CD4-positive, CD25-positive, alpha-beta regulatory T cell (primary cell): ENCODE results near the gene ATRNL1. TPM values are rescaled to one million over a fixed set of nuclear protein-coding genes. Genes with fewer than 3 reads are reported as not detected.

Experiments
- ATAC-seq, 2 donors: fragments of 150-1000 bp; cut with Tn5 transposase; one replicate each; pipeline ENCODE4 v1.10.0; 2021; ENCODE audit warnings: low read depth in 2 of 2, moderate number of reproducible peaks in 2 of 2, moderate library complexity in 1 of 2
- DNase-seq, 3 donors: peaks; one replicate each; pipeline versions ENCODE4 v3.0.0 to v3.0.0-alpha.2; 2012 to 2022; ENCODE audit warnings: mixed read lengths in 1 of 3
- H3K27ac ChIP-seq: one replicate; pipeline ENCODE4 v1.7.0; 2013; ENCODE audit warnings: mild to moderate bottlenecking, low read length; ENCODE audit not compliant: insufficient read depth, poor library complexity, severe bottlenecking
- H3K27me3 ChIP-seq: one replicate; pipeline ENCODE4 v1.7.0; 2013; ENCODE audit warnings: low read length; ENCODE audit not compliant: control insufficient read depth, insufficient read depth
- H3K36me3 ChIP-seq: one replicate; pipeline ENCODE4 v1.7.0; 2013; ENCODE audit warnings: mild to moderate bottlenecking, low read length, moderate library complexity; ENCODE audit not compliant: control insufficient read depth, insufficient read depth
- H3K4me1 ChIP-seq: 2 replicates; pipeline ENCODE4 v1.7.0; 2013; ENCODE audit warnings: mild to moderate bottlenecking, low read length; ENCODE audit not compliant: insufficient read depth, control insufficient read depth, poor library complexity, severe bottlenecking
- H3K4me3 ChIP-seq: one replicate; pipeline ENCODE4 v1.7.0; 2013; ENCODE audit warnings: low read depth, mild to moderate bottlenecking, low read length, moderate library complexity
- H3K9me3 ChIP-seq, 2 experiments: 1 replicate in 1 of 2; 2 replicates in 1 of 2; pipeline ENCODE4 v1.7.0; 2013; ENCODE audit warnings: low read length in 2 of 2, mild to moderate bottlenecking in 1 of 2, moderate library complexity in 1 of 2; ENCODE audit not compliant: control insufficient read depth in 2 of 2
- H3K27ac Mint-ChIP-seq, 3 donors: one replicate each; pipeline ENCODE4 v1.8.0; 2020 to 2022; ENCODE audit warnings: mild to moderate bottlenecking in 3 of 3, mixed read lengths in 3 of 3, moderate library complexity in 2 of 3
- H3K27me3 Mint-ChIP-seq: one replicate; pipeline ENCODE4 v1.8.0; 2022; ENCODE audit warnings: mild to moderate bottlenecking, mixed read lengths
- H3K36me3 Mint-ChIP-seq: one replicate; pipeline ENCODE4 v1.8.0; 2020; ENCODE audit warnings: mixed read lengths
- H3K4me1 Mint-ChIP-seq, 4 donors: one replicate each; pipeline ENCODE4 v1.8.0; 2020 to 2022; ENCODE audit warnings: mixed read lengths in 4 of 4, mild to moderate bottlenecking in 1 of 4
- H3K4me3 Mint-ChIP-seq, 4 donors: one replicate each; pipeline ENCODE4 v1.8.0; 2020 to 2022; ENCODE audit warnings: mild to moderate bottlenecking in 4 of 4, mixed read lengths in 4 of 4, moderate library complexity in 3 of 4
- H3K9me3 Mint-ChIP-seq, 7 donors: one replicate each; pipeline ENCODE4 v1.8.0; 2020 to 2022; ENCODE audit warnings: mixed read lengths in 7 of 7, mild to moderate bottlenecking in 3 of 7, moderate library complexity in 2 of 7
- polyA plus RNA-seq, 4 donors: library from polyadenylated mRNA; unstranded; fragments of 300-500 nt; fragmentation: Illumina TruSeq; gene quantifications; one replicate each; pipeline ENCODE4 v1.2.3, GENCODE V29; 2021
- total RNA-seq: library from RNA; stranded (reverse); gene quantifications from one replicate; pipeline ENCODE4 v1.2.3, GENCODE V29; 2022

The ATRNL1 gene
- total and polyA plus RNA-seq, 5 donors from 2014 or later, result not detected

DNA sequence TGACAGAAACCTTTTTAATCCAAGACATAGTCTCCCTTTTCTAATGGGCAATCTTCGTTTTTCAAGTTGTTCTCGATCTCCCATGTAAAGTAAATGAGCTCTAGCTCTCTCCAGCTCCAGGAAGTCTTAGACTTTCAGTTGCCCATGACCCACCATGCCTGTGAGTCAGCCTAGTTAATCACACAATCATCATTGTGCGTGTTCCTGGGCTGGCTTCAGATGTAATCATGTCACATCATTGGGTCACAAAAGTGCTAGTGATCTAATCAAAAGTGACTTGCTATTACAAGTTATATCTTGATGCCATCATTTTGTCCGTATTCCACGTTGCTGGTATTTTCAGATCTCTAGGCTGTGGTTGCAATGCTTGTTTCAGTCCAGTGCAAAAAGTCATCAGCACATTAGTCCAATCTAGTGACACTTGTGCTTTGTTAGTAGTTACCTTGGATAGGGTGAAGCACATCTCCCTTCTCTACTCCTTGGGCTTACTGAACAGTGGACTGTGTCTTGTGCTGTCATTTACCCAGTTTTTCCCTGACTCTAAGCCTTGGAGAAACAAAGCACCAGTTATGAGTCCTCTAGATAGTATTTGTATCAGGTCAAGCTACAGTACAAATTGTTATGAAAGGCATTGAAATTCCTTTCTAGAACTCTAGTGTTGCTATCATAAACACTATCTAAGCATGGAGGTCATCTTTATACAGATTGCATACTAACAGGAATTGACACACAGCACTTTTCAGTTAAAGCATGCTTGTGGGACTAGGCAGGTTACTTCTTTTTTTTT, 863.3 kb downstream of the ATRNL1 start:
- Mint-ChIP-seq H3K9me3 (peaks cover 0 to 12% (median 0%) of the 10 kb centered on the region in 7 donors), H3K36me3 (no peaks in the 10 kb centered on the region), H3K4me3 (no peak overlapping the region), H3K27ac (peak overlapping the region in 1 of 3 donors; percentile 50), H3K27me3 (no peaks in the 10 kb centered on the region), H3K4me1 (no peaks in the 10 kb centered on the region)
- Histone ChIP-seq H3K4me1 (no peaks in the 10 kb centered on the region), H3K9me3 (no peaks in the 10 kb centered on the region), H3K27me3 (no peaks in the 10 kb centered on the region), H3K36me3 (no peaks in the 10 kb centered on the region), H3K27ac (no peak overlapping the region), H3K4me3 (no peak overlapping the region)
- no peak for DNase-seq
- ATAC-seq, result no peak

DNA sequence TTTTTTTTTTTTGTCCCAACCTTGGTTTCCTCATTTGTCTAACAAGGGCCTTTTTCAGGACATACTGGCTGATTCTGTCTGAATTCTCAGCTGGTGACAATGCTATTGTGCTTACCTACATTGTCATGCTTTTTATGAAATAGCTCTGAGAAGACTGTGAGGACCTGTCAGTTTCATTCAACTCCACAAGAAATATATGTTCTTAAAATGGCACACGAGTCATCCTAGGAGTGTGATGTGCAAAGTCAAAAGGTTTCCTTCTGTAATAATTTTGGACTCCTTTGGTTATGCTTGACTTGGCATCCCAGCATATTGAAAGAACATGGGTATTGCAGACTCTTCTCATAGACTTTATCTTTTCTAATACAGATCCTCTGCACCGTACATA, 863.8 kb downstream of the ATRNL1 start:
- Mint-ChIP-seq H3K27me3 (no peaks in the 10 kb centered on the region), H3K4me3 (no peak overlapping the region), H3K9me3 (peaks cover 0 to 14% (median 0%) of the 10 kb centered on the region in 7 donors), H3K36me3 (no peaks in the 10 kb centered on the region), H3K4me1 (no peaks in the 10 kb centered on the region), H3K27ac (no peak overlapping the region)
- Histone ChIP-seq H3K36me3 (no peaks in the 10 kb centered on the region), H3K27me3 (no peaks in the 10 kb centered on the region), H3K27ac (no peak overlapping the region), H3K4me1 (no peaks in the 10 kb centered on the region), H3K9me3 (no peaks in the 10 kb centered on the region), H3K4me3 (no peak overlapping the region)
- no peak for ATAC-seq
- DNase-seq, result no peak

DNA sequence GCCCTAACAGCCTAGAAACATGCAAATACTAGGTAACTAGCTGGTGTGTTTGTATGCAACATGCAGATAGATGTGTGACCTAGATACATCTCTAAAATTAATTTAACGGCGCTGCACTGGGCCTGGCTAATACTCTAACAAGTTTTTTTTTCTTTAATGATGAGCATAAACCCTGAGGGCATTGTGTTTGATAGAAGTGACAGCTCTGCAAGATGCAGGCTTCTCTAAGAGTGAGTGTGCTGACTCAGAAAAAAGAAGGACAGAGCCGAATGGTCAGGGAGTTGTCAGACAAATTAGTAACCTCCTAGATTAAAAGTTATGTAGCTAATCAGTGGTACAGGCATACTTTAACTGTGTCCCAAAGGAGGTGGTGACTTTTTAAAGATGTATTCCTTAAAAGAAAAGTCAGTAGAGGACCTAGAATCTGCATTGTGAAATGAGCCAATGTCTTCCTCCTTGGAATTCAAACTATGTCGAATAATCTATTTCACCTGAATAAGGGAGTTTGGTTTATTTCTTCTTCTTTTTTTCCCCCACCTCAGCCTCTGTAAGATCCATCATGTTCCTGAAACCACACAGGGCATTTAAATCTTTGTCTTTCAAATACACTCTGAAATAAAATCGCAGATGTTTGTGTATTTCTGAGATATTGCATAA, 864.7 kb downstream of the ATRNL1 start:
- Mint-ChIP-seq H3K27me3 (no peaks in the 10 kb centered on the region), H3K4me3 (no peak overlapping the region), H3K4me1 (no peaks in the 10 kb centered on the region), H3K36me3 (no peaks in the 10 kb centered on the region), H3K27ac (no peak overlapping the region), H3K9me3 (peaks cover 0 to 14% (median 0%) of the 10 kb centered on the region in 7 donors)
- no peaks in the 10 kb centered on the region for H3K9me3 ChIP-seq
- DNase-seq, result no peak
- no peak for ATAC-seq
- H3K4me3 ChIP-seq, result no peak overlapping the region
- no peaks in the 10 kb centered on the region for H3K4me1 ChIP-seq
- H3K27ac ChIP-seq, result no peak overlapping the region
- no peaks in the 10 kb centered on the region for H3K36me3 ChIP-seq
- H3K27me3 ChIP-seq, result no peaks in the 10 kb centered on the region

DNA sequence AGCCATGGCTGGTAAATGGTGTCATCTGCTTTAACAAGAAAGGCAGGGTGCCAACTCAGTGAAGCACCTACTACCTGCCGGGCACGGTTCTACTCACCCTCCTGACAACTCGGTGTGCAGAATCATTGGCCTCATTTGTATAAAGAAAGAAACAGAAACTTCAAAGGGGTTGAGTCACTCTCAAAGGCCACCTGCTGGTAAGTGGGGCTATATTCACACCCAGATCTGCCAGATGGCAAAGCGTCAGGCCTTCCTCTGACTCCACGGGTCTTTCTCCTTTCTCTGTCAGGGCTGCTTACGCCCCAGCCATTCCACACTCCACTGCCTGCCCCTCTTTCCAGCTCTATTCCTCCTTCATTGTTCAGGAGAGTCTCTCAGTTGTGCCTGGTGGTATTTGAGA, 870.7 kb downstream of the ATRNL1 start:
- ATAC-seq (no peak), DNase-seq (no peak)
- peaks cover 0 to 13% (median 8%) of the 10 kb centered on the region in 7 donors for H3K9me3 Mint-ChIP-seq
- H3K4me1 Mint-ChIP-seq, result no peaks in the 10 kb centered on the region
- no peak overlapping the region for H3K27ac ChIP-seq
- no peaks in the 10 kb centered on the region for H3K27me3 ChIP-seq
- H3K4me3 Mint-ChIP-seq, result no peak overlapping the region
- no peaks in the 10 kb centered on the region for H3K9me3 ChIP-seq
- H3K36me3 Mint-ChIP-seq, result no peaks in the 10 kb centered on the region
- no peaks in the 10 kb centered on the region for H3K4me1 ChIP-seq
- H3K4me3 ChIP-seq, result no peak overlapping the region
- no peak overlapping the region for H3K27ac Mint-ChIP-seq
- no peaks in the 10 kb centered on the region for H3K27me3 Mint-ChIP-seq
- H3K36me3 ChIP-seq, result no peaks in the 10 kb centered on the region

DNA sequence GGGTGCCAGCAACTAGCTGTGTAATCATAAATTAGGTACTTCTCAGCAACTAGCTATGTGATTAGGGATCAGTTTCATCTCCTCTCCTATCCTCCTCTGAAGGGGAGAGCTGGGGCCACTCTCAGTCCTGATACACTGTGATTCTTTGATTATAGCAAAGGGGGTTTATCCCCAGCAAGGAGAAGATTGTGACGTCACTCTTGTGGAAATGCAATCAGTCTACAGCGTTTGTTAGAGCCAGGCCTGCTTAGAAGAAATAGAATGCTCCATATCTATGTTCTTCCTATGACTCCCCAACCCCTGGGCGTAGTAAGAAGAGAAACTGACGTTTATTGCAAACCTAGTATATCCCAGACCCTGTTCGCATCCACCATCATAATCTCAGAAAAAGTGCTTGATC, 871.7 kb downstream of the ATRNL1 start:
- no peaks in the 10 kb centered on the region for H3K36me3 Mint-ChIP-seq

DNA sequence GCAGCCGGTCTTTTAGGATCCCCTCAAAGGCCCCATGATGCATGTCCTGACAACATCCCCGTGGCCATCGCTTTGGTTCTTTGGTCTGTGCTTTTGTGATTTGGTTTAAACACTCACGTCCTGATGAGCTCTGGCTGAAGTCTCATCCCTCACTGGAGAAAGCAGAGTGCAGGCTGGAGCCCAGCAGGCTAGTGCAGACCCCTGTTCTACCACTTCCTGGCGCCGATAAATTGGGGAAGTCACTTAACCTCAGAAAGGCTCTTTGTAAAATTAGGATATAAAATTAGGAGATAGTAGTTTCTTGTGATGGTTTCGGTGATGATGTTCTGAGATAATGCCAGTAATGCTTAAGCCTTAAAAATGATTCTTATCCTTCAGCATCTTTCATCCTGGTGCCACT, 872.2 kb downstream of the ATRNL1 start:
- Mint-ChIP-seq H3K4me1 (no peaks in the 10 kb centered on the region), H3K9me3 (peaks cover 0 to 10% (median 7%) of the 10 kb centered on the region in 7 donors), H3K4me3 (no peak overlapping the region), H3K27ac (no peak overlapping the region), H3K36me3 (no peaks in the 10 kb centered on the region), H3K27me3 (no peaks in the 10 kb centered on the region)
- Histone ChIP-seq H3K4me3 (no peak overlapping the region), H3K27ac (no peak overlapping the region), H3K9me3 (no peaks in the 10 kb centered on the region), H3K36me3 (no peaks in the 10 kb centered on the region), H3K27me3 (no peaks in the 10 kb centered on the region), H3K4me1 (no peaks in the 10 kb centered on the region)
- no peak for DNase-seq
- no peak for ATAC-seq

More for the DNA sequence above, 871.7 kb downstream of the ATRNL1 start:
- Mint-ChIP-seq H3K27ac (no peak overlapping the region), H3K4me3 (no peak overlapping the region), H3K9me3 (peaks cover 0 to 10% (median 8%) of the 10 kb centered on the region in 7 donors), H3K4me1 (no peaks in the 10 kb centered on the region), H3K27me3 (no peaks in the 10 kb centered on the region)
- Histone ChIP-seq H3K36me3 (no peaks in the 10 kb centered on the region), H3K9me3 (no peaks in the 10 kb centered on the region), H3K4me1 (no peaks in the 10 kb centered on the region), H3K27me3 (no peaks in the 10 kb centered on the region), H3K4me3 (no peak overlapping the region), H3K27ac (no peak overlapping the region)
- DNase-seq (no peak), ATAC-seq (no peak)

DNA sequence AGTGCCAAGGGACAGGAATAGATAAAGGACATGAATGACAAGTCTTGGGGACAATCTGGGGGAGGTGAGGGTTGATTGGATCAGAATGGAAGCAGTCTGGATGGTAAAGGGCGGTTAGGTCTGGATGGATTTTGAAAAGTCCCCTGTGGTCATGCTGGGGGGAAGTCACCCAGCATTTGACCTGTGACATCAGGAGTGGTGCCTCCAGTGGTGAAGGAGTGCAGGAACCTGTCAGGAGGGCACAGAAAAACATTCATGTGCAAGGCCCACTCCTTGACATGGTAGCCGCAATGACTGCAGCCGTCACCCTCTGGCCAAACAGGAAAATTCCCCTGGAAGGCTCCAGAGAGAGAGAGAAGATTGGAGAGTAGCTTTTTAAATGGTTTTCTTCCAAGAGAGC, 875.1 kb downstream of the ATRNL1 start:
- Mint-ChIP-seq H3K36me3 (no peaks in the 10 kb centered on the region), H3K27me3 (no peaks in the 10 kb centered on the region), H3K27ac (no peak overlapping the region), H3K4me1 (no peaks in the 10 kb centered on the region), H3K4me3 (no peak overlapping the region), H3K9me3 (peaks cover under 1 to 15% (median 7%) of the 10 kb centered on the region in 7 donors)
- Histone ChIP-seq H3K27me3 (no peaks in the 10 kb centered on the region), H3K27ac (no peak overlapping the region), H3K4me1 (no peaks in the 10 kb centered on the region), H3K36me3 (no peaks in the 10 kb centered on the region), H3K4me3 (no peak overlapping the region), H3K9me3 (no peaks in the 10 kb centered on the region)
- ATAC-seq (no peak), DNase-seq (no peak)

DNA sequence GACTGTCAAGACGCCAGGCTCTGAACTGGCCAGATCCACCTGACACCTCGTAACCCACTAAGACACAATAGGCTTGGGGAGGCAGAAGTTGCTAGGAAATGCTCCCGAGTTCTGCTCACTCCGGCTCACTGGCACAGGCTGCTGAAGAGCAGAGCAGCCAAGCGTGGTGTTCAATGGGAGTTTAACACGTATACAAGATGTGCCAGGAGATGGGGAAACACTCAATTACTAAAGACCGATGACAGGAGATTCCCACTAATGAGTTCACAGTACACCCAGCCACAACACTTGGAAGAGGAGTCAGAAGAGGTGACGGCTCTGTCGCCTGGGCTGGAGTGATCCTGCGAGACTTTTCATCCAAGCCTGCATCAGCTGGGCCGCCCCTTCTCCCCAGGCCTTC, 876.4 kb downstream of the ATRNL1 start:
- H3K4me3 Mint-ChIP-seq, result no peak overlapping the region
- H3K4me3 ChIP-seq, result no peak overlapping the region
- H3K36me3 Mint-ChIP-seq, result no peaks in the 10 kb centered on the region
- H3K4me1 ChIP-seq, result no peaks in the 10 kb centered on the region
- H3K27me3 ChIP-seq, result no peaks in the 10 kb centered on the region
- no peaks in the 10 kb centered on the region for H3K36me3 ChIP-seq
- no peaks in the 10 kb centered on the region for H3K4me1 Mint-ChIP-seq
- H3K9me3 Mint-ChIP-seq, result peaks cover 2 to 22% (median 7%) of the 10 kb centered on the region in 7 donors
- no peak overlapping the region for H3K27ac Mint-ChIP-seq
- no peak overlapping the region for H3K27ac ChIP-seq
- ATAC-seq, result no peak
- no peak for DNase-seq
- no peaks in the 10 kb centered on the region for H3K9me3 ChIP-seq
- no peaks in the 10 kb centered on the region for H3K27me3 Mint-ChIP-seq
